ENCODE data around the gene GCC1. TPM values are rescaled to one million over a fixed set of nuclear protein-coding genes. Genes with fewer than 3 reads are reported as not detected.

Gene GCC1
- total and polyA plus RNA-seq, 4 donors: 3.5 to 15.8 (median 12.1) TPM

DNA sequence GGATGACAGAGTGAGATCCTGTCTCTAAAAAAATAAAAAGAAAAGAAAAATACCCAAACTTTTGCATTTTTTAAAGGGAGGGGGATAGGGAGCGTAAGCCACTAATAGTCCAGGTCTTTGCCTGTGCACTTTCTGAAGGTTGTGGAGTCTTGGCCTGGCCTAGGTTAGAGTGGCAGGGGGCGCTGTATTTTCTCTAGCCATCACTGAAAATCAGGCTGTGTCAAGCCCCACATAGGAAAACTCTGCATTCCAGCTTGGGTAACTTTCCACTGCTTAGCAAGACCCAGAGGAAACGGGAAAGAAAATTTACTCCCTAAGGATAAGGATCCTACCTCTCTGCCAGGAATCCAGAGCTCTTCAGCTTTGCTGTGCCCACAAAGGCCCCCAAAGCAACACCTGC, 43.0 kb upstream of the GCC1 start:
- Histone ChIP-seq H3K4me3 (no peak overlapping the region), H3K27ac (ENCODE audit: low read depth in 1 of 2, low read length in 1 of 2) (no peak overlapping the region), H3K36me3 (ENCODE audit: control insufficient read depth in 4 of 4, insufficient read depth in 4 of 4, low read length in 4 of 4) (no peaks in the 10 kb centered on the region), H3K9ac (ENCODE audit: insufficient read depth in 1 of 2, low read length in 2 of 2) (no peak overlapping the region), H3K4me1 (ENCODE audit: control insufficient read depth in 5 of 5, insufficient read depth in 5 of 5, low read length in 5 of 5) (no peaks in the 10 kb centered on the region), H3K9me3 (ENCODE audit: control insufficient read depth in 4 of 4, insufficient read depth in 3 of 4, low read length in 3 of 4) (no peaks in the 10 kb centered on the region), H3K27me3 (ENCODE audit: control insufficient read depth in 3 of 3, insufficient read depth in 3 of 3, low read length in 2 of 3) (no peaks in the 10 kb centered on the region)
- WGBS, 2 donors: 67 to 78% methylated on average over 3 of the region's 3 CpGs
- TF ChIP-seq, protein P1, sequence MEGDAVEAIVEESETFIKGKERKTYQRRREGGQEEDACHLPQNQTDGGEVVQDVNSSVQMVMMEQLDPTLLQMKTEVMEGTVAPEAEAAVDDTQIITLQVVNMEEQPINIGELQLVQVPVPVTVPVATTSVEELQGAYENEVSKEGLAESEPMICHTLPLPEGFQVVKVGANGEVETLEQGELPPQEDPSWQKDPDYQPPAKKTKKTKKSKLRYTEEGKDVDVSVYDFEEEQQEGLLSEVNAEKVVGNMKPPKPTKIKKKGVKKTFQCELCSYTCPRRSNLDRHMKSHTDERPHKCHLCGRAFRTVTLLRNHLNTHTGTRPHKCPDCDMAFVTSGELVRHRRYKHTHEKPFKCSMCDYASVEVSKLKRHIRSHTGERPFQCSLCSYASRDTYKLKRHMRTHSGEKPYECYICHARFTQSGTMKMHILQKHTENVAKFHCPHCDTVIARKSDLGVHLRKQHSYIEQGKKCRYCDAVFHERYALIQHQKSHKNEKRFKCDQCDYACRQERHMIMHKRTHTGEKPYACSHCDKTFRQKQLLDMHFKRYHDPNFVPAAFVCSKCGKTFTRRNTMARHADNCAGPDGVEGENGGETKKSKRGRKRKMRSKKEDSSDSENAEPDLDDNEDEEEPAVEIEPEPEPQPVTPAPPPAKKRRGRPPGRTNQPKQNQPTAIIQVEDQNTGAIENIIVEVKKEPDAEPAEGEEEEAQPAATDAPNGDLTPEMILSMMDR (IDR thresholded peaks at IDR 0.05; ENCODE audit: control extremely low read depth, extremely low read depth): no peak
- ATAC-seq (ENCODE audit: insufficient read depth, low FRiP score): no peak
- DNase-seq: no peak

DNA sequence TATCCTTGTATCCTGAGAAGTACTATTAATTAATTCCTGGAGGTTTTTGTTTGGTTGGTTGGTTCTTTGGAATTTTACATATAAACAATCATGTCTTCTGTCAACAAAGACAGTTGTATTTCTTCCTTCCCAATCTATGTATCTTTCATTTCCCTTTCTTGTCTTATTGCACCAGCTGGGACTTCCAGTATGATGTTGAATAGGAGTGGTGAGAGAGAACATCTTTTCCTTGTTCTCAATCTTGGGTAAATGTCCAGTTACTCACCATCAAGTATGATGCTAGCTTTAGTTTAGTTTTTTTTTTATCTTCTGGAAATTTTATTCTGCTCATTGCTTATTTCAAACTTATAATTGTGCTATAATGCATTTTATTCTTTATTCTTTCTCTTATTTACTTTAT, 39.9 kb upstream of the GCC1 start:
- no peaks in the 10 kb centered on the region for H3K36me3 ChIP-seq (ENCODE audit: control insufficient read depth in 4 of 4, insufficient read depth in 4 of 4, low read length in 4 of 4)
- TF ChIP-seq, protein P1 (IDR thresholded peaks at IDR 0.05; ENCODE audit: control extremely low read depth, extremely low read depth): no peak
- DNase-seq: no peak
- H3K9me3 ChIP-seq (ENCODE audit: control insufficient read depth in 4 of 4, insufficient read depth in 3 of 4, low read length in 3 of 4): no peaks in the 10 kb centered on the region
- H3K9ac ChIP-seq (ENCODE audit: insufficient read depth in 1 of 2, low read length in 2 of 2): no peak overlapping the region
- no peak overlapping the region for H3K4me3 ChIP-seq
- H3K4me1 ChIP-seq (ENCODE audit: control insufficient read depth in 5 of 5, insufficient read depth in 5 of 5, low read length in 5 of 5): no peaks in the 10 kb centered on the region
- no peak for ATAC-seq (ENCODE audit: insufficient read depth, low FRiP score)
- H3K27ac ChIP-seq (ENCODE audit: low read depth in 1 of 2, low read length in 1 of 2): no peak overlapping the region
- H3K27me3 ChIP-seq (ENCODE audit: control insufficient read depth in 3 of 3, insufficient read depth in 3 of 3, low read length in 2 of 3): peaks cover under 1 to 23% (median 9%) of the 10 kb centered on the region in 3 donors

DNA sequence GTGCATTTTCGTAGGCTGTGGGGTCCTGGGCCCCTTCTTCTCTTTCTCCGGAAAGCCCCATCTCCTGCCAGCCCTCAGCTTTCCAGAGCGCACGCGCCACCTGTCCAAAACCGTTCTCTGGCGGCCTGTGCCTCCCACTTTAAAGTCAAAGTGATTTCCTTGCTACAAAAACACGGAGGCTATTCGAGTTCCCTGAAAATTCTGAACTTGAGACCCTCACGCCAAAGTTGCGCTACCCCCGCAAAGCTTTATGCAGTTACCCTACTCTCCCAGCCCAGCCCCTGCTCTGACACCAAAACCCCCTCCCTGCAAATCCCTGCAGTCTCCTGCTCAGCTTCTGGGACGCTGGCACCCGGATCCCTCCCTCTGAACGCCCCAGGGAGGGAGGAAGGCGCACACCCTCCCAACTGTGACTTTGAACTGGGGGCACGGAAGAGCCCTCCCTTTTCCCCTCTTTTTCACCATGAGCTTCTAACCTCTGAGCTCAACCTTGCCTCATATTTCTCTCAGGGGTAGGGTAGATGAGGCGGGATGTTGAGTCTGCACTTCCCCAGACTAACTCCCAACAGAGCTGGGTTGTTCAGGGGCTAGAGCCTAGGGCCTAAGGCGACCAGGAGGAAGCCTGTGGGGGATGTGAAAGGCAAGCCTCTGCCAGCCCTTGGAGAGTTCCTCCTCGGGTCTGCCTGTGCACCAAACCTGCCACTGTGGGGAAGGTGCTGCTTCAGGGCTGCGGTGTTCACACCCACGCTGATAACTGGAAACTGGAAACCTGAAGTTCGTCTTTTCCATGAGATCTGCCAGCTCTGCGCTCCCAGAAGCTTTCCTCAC, 35.2 kb upstream of the GCC1 start:
- WGBS, 2 donors: 5% methylated on average over 24 of the region's 24 CpGs
- Histone ChIP-seq H3K9ac (ENCODE audit: insufficient read depth in 1 of 2, low read length in 2 of 2) (no peak overlapping the region), H3K27ac (ENCODE audit: low read depth in 1 of 2, low read length in 1 of 2) (no peak overlapping the region), H3K27me3 (ENCODE audit: control insufficient read depth in 3 of 3, insufficient read depth in 3 of 3, low read length in 2 of 3) (peaks cover 13 to 56% (median 16%) of the 10 kb centered on the region in 3 donors), H3K4me1 (ENCODE audit: control insufficient read depth in 5 of 5, insufficient read depth in 5 of 5, low read length in 5 of 5) (no peaks in the 10 kb centered on the region), H3K36me3 (ENCODE audit: control insufficient read depth in 4 of 4, insufficient read depth in 4 of 4, low read length in 4 of 4) (no peaks in the 10 kb centered on the region), H3K4me3 (no peak overlapping the region), H3K9me3 (ENCODE audit: control insufficient read depth in 4 of 4, insufficient read depth in 3 of 4, low read length in 3 of 4) (no peaks in the 10 kb centered on the region)
- DNase-seq: no peak
- no peak for ATAC-seq (ENCODE audit: insufficient read depth, low FRiP score)
- TF ChIP-seq, protein P1 (IDR thresholded peaks at IDR 0.05; ENCODE audit: control extremely low read depth, extremely low read depth): no peak
